ENCODE measurements around the gene SGCG. TPM values are rescaled to one million over a fixed set of nuclear protein-coding genes. Genes with fewer than 3 reads are reported as not detected.

The SGCG gene
- total and polyA plus RNA-seq, 2 of the 4 experiments (the other 2 are of a cell fraction), result under 0.01 TPM; not detected in 1

- Histone ChIP-seq H4K20me1 (ENCODE audit: insufficient read depth, low read length) (peaks cover 17% of the 10 kb centered on the region), H3K4me3 (ENCODE audit: insufficient read depth, low read depth, low read length) (no peak overlapping the region), H3K18ac (ENCODE audit: low read depth, low read length) (no peak overlapping the region), H3K14ac (replicated peaks; ENCODE audit: low read depth, low read length) (no peak overlapping the region), H3K4ac (ENCODE audit: low read depth, low read length) (no peak overlapping the region), H3K23ac (ENCODE audit: low read depth, low read length) (no peak overlapping the region), H3K4me1 (ENCODE audit: control insufficient read depth, insufficient read depth, low read length) (peaks cover 6% of the 10 kb centered on the region), H3K9me3 (ENCODE audit: control insufficient read depth, insufficient read depth, low read length) (no peaks in the 10 kb centered on the region), H3K4me2 (ENCODE audit: low read depth, low read length) (no peak overlapping the region), H3K27me3 (ENCODE audit: control insufficient read depth, insufficient read depth, low read length) (no peaks in the 10 kb centered on the region), H4K91ac (ENCODE audit: insufficient read depth, low read depth, low read length) (no peak overlapping the region), H2BK15ac (ENCODE audit: low read depth, low read length) (no peak overlapping the region), H2AK9ac (replicated peaks; ENCODE audit: low read depth, low read length, poor library complexity) (no peak overlapping the region), H3K56ac (ENCODE audit: extremely low read depth, insufficient read depth, low read length) (no peak overlapping the region), H3K36me3 (ENCODE audit: control insufficient read depth, insufficient read depth, low read length) (peaks cover 52% of the 10 kb centered on the region), H2BK5ac (ENCODE audit: low read depth, low read length, poor library complexity, severe bottlenecking) (no peak overlapping the region), H2BK20ac (ENCODE audit: low read depth, low read length) (no peak overlapping the region), H4K5ac (ENCODE audit: low read depth, low read length) (no peak overlapping the region), H3K79me1 (ENCODE audit: low read depth in 1 of 2, low read length in 2 of 2) (peaks cover 26 to 59% of the 10 kb centered on the region in 2 experiments), H4K8ac (ENCODE audit: low read depth in 2 of 2, low read length in 2 of 2) (no peak overlapping the region), H3K9me1 (ENCODE audit: insufficient read depth, low read length) (peaks cover 14% of the 10 kb centered on the region), H3K27ac (ENCODE audit: insufficient read depth, low read length) (no peak overlapping the region), H2AK5ac (ENCODE audit: low read depth, low read length) (no peak overlapping the region), H2BK120ac (ENCODE audit: low read depth, low read length) (no peak overlapping the region), H2AFZ (replicated peaks; ENCODE audit: low read length, poor library complexity) (no peak overlapping the region), H3K9ac (ENCODE audit: low read depth, low read length) (no peak overlapping the region)
- DNase-seq (no peak), ATAC-seq (ENCODE audit: low read depth) (no peak)
- dilution Hi-C loops (cut with HindIII; ENCODE audit: low sequenced_read_pairs, unreplicated experiment) (no loop called here), in situ Hi-C loops (cut with MboI; ENCODE audit: low sequenced_read_pairs) (loop anchor here (25.0 kb wide), 1 partner anchor 519 kb away; the partner anchor contains the start of genes C1QTNF9B and MIPEP), intact Hi-C loops (cut with micrococcal nuclease) (no loop called here)
- TF ChIP-seq USF2 (IDR thresholded peaks at IDR 0.05; ENCODE audit: low read depth, low read length), result no peak
- no peak for TF ChIP-seq BHLHE40 (IDR thresholded peaks at IDR 0.05; ENCODE audit: low read depth, low read length)
- TF ChIP-seq MXI1 (IDR thresholded peaks at IDR 0.05; ENCODE audit: borderline replicate concordance, low read depth, low read length), result no peak
- no peak for TF ChIP-seq ELK1 (IDR thresholded peaks at IDR 0.05; ENCODE audit: borderline replicate concordance, low read depth, low read length)
- no peak for TF ChIP-seq SMC3 (IDR thresholded peaks at IDR 0.05; ENCODE audit: low read depth, low read length)
- TF ChIP-seq MAZ (IDR thresholded peaks at IDR 0.05; ENCODE audit: borderline replicate concordance, low read depth, low read length), result no peak
- no peak for TF ChIP-seq RCOR1 (IDR thresholded peaks at IDR 0.05; ENCODE audit: insufficient replicate concordance, low read length)
- TF ChIP-seq MAFK (IDR thresholded peaks at IDR 0.05; ENCODE audit: low read depth, low read length), result no peak
- no peak for TF ChIP-seq FOS (IDR thresholded peaks at IDR 0.05; ENCODE audit: low read depth, low read length)
- no peak for TF ChIP-seq POLR2A (IDR thresholded peaks at IDR 0.05; ENCODE audit: low read depth, low read length)
- TF ChIP-seq CEBPB (IDR thresholded peaks at IDR 0.05; ENCODE audit: low read depth, low read length), result no peak
- no peak for TF ChIP-seq NFE2L2 (IDR thresholded peaks at IDR 0.05; ENCODE audit: low read depth, low read length)
- TF ChIP-seq CTCF (conservative IDR thresholded peaks at IDR 0.05; ENCODE audit: low read depth, low read length), result no peak
- TF ChIP-seq RAD21 (IDR thresholded peaks at IDR 0.05; ENCODE audit: low read length), result no peak
- 88% methylated on average over 6 of the region's 6 CpGs; no CpG with 5 or more reads in 1 of the 2 experiments for WGBS, 2 experiments (ENCODE audit: extremely low coverage in 2 of 2, insufficient read length in 1 of 2)
- ChIA-PET CTCF (interaction anchor here (0.9 kb wide), 1 partner anchor 19 kb away, joined by 3 read pairs; no protein-coding TSS in a partner anchor), POLR2A (ENCODE audit: unreplicated experiment) (no interaction called here)
- no TSS peak for BruUV-seq (replicated peaks)
Observed at GRCh38 chr13:23367907-23368306, 187.1 kb downstream of the SGCG start.
